ENCODE results near the gene UBE3C.

DNA sequence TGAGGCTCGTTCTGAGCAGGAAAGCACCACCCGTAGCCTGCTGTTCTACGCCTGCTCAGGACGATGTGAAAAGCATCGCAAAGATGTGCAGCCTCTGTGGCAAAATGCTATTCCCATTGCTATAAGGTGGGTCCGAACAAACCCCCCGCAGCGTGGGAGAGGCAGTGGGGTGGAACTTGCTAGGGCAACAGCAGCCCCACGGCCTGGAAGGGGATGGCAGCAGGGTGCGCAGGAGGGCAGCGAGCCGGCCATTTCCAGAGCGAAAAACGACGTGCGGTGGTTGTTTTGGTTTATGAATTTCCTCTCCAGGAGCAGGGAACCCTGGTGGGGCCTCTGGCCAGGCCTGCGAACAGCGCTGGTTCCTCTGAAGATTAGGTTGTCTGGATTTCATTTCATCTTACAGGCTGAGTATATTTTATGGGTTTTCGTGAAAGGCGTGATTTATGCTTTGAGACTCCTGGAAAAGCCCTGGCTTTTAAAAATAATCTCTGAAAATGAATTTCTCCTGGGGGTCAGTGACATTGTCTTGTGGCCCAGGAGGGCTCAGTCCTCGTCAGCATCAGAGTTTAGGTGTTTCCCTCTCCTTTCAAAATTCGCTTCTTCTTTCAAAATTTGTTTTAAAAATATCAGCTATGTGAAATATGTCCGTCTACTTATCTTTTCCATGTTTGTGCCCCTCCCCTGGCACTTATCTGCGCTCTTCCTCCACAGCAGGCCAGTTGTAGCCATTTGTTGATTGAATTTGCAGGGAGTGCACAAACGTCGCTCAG lies 42.3 kb upstream of the UBE3C start:
- TF ChIP-seq, protein P1, sequence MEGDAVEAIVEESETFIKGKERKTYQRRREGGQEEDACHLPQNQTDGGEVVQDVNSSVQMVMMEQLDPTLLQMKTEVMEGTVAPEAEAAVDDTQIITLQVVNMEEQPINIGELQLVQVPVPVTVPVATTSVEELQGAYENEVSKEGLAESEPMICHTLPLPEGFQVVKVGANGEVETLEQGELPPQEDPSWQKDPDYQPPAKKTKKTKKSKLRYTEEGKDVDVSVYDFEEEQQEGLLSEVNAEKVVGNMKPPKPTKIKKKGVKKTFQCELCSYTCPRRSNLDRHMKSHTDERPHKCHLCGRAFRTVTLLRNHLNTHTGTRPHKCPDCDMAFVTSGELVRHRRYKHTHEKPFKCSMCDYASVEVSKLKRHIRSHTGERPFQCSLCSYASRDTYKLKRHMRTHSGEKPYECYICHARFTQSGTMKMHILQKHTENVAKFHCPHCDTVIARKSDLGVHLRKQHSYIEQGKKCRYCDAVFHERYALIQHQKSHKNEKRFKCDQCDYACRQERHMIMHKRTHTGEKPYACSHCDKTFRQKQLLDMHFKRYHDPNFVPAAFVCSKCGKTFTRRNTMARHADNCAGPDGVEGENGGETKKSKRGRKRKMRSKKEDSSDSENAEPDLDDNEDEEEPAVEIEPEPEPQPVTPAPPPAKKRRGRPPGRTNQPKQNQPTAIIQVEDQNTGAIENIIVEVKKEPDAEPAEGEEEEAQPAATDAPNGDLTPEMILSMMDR (IDR thresholded peaks at IDR 0.05) = no peak
- TF ChIP-seq POLR2AphosphoS5 (IDR thresholded peaks at IDR 0.05; ENCODE audit: low read depth, low read length) = no peak
- TF ChIP-seq SIN3A (IDR thresholded peaks at IDR 0.05; ENCODE audit: borderline replicate concordance, insufficient read depth, low read depth, low read length) = no peak
- no peak for TF ChIP-seq TCF7L2 (IDR thresholded peaks at IDR 0.05; ENCODE audit: low read depth, low read length)
- TF ChIP-seq, protein P2, sequence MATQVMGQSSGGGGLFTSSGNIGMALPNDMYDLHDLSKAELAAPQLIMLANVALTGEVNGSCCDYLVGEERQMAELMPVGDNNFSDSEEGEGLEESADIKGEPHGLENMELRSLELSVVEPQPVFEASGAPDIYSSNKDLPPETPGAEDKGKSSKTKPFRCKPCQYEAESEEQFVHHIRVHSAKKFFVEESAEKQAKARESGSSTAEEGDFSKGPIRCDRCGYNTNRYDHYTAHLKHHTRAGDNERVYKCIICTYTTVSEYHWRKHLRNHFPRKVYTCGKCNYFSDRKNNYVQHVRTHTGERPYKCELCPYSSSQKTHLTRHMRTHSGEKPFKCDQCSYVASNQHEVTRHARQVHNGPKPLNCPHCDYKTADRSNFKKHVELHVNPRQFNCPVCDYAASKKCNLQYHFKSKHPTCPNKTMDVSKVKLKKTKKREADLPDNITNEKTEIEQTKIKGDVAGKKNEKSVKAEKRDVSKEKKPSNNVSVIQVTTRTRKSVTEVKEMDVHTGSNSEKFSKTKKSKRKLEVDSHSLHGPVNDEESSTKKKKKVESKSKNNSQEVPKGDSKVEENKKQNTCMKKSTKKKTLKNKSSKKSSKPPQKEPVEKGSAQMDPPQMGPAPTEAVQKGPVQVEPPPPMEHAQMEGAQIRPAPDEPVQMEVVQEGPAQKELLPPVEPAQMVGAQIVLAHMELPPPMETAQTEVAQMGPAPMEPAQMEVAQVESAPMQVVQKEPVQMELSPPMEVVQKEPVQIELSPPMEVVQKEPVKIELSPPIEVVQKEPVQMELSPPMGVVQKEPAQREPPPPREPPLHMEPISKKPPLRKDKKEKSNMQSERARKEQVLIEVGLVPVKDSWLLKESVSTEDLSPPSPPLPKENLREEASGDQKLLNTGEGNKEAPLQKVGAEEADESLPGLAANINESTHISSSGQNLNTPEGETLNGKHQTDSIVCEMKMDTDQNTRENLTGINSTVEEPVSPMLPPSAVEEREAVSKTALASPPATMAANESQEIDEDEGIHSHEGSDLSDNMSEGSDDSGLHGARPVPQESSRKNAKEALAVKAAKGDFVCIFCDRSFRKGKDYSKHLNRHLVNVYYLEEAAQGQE (IDR thresholded peaks at IDR 0.05; ENCODE audit: insufficient read depth in 1 of 2, low read depth in 2 of 2, low read length in 1 of 2) = no peak

All from Panc1 (cell line).